K562 (cell line): ENCODE data around the gene TCEA3. TPM values are rescaled to one million over a fixed set of nuclear protein-coding genes. Genes with fewer than 3 reads are reported as not detected.

Experiments
- ATAC-seq: fragments of 200-7000 bp; cut with Tn5 transposase; 3 replicates; pipeline ENCODE4 v1.9.1; 2020; ENCODE audit warnings: moderate library complexity
- BruUV-seq: library from RNA; stranded (reverse); fragments of 400-500 nt; replicated peaks from 2 replicates; lab custom pipeline; 2021; lab: Mats Ljungman, UMichigan
- CTCF ChIA-PET: fragments of 300-600 bp; formaldehyde crosslinking; extraction: SDS; loops from one replicate; lab custom pipeline; 2021; ENCODE audit warnings: low intra/inter-chr PET ratio; lab: Yijun Ruan, JAX
- POLR2A ChIA-PET: fragments of 300-600, 350-650 bp; sonication (Branson Sonifier 250); formaldehyde crosslinking; extraction: SDS; loops from one replicate; lab custom pipeline; 2021; ENCODE audit warnings: antibody characterized with exemption, inconsistent platforms; lab: Yijun Ruan, JAX
- DNase-seq, 4 experiments: peaks; one replicate each; pipeline versions ENCODE4 v3.0.0 to v3.0.0-alpha.2; 2011 to 2018; ENCODE audit warnings: low spot score in 3 of 4, mixed read lengths in 3 of 4; ENCODE audit errors: extremely low read depth in 1 of 4
- FAIRE-seq: peaks from 2 replicates; lab custom pipeline; 2011; peaks lifted over from hg19 to GRCh38; lab: Jason Lieb, UNC
- H2AFZ ChIP-seq: 2 replicates; pipeline ENCODE4 v1.6.0; 2011; ENCODE audit warnings: low read depth, low read length, control low read depth, inconsistent platforms
- H3K27ac ChIP-seq: fragments of 200-600 bp; 3 replicates; pipeline ENCODE4 v1.8.0; 2011; ENCODE audit warnings: low read depth, mild to moderate bottlenecking, control low read depth, inconsistent platforms, low read length, moderate library complexity, mixed read lengths; ENCODE audit errors: extremely low read depth
- H3K27me3 ChIP-seq, 2 experiments: fragments of 300-600 bp in 1 of 2; 2 replicates in 1 of 2; 3 replicates in 1 of 2; pipeline versions ENCODE4 v1.6.0 to v1.8.0; 2011; ENCODE audit warnings: inconsistent platforms in 2 of 2, low read length in 2 of 2, mild to moderate bottlenecking in 1 of 2, mixed read lengths in 1 of 2, moderate library complexity in 1 of 2; ENCODE audit not compliant: control insufficient read depth in 2 of 2, insufficient read depth in 2 of 2
- H3K36me3 ChIP-seq: fragments of 300-600 bp; 3 replicates; pipeline ENCODE4 v1.8.0; 2011; ENCODE audit warnings: mild to moderate bottlenecking, low read length, inconsistent platforms; ENCODE audit not compliant: control insufficient read depth, insufficient read depth
- H3K4me1 ChIP-seq, 2 experiments: fragments of 200-600 bp in 1 of 2; replicated peaks in 1 of 2; 2 replicates in 1 of 2; 3 replicates in 1 of 2; pipeline versions ENCODE4 v1.5.1 to v1.8.0; 2011; ENCODE audit warnings: inconsistent platforms in 2 of 2, low read length in 2 of 2, mild to moderate bottlenecking in 1 of 2, mixed read lengths in 1 of 2, moderate library complexity in 1 of 2; ENCODE audit not compliant: control insufficient read depth in 2 of 2, insufficient read depth in 2 of 2
- H3K4me2 ChIP-seq: 2 replicates; pipeline ENCODE4 v1.6.1; 2011; ENCODE audit warnings: low read length, control low read depth, inconsistent platforms, mixed read lengths; ENCODE audit not compliant: insufficient read depth
- H3K4me3 ChIP-seq: fragments of 200-600 bp; sonication (generic), shearing (Covaris generic); 2 replicates; pipeline ENCODE4 v1.5.1; 2016; ENCODE audit warnings: control low read depth, inconsistent platforms
- H3K79me2 ChIP-seq: fragments of 200-600 bp; 3 replicates; pipeline ENCODE4 v1.8.0; 2011; ENCODE audit warnings: low read length, inconsistent platforms; ENCODE audit not compliant: control insufficient read depth, insufficient read depth
- H3K9ac ChIP-seq, 2 experiments: 2 replicates each; pipeline versions ENCODE4 v1.6.0 to v1.6.1; 2011; ENCODE audit warnings: low read depth in 2 of 2, low read length in 2 of 2, control low read depth in 1 of 2, inconsistent platforms in 1 of 2, mild to moderate bottlenecking in 1 of 2, mixed read lengths in 1 of 2; ENCODE audit not compliant: insufficient read depth in 1 of 2
- H3K9me1 ChIP-seq: one replicate; pipeline ENCODE4 v1.6.0; 2011; ENCODE audit warnings: inconsistent platforms, mild to moderate bottlenecking, low read length, moderate library complexity; ENCODE audit not compliant: control insufficient read depth, insufficient read depth
- H3K9me3 ChIP-seq: replicated peaks from 2 replicates; pipeline ENCODE4 v1.5.1; 2011; ENCODE audit warnings: low read depth, low read length, inconsistent platforms; ENCODE audit not compliant: control insufficient read depth, insufficient read depth
- H4K20me1 ChIP-seq: replicated peaks from 2 replicates; pipeline ENCODE4 v1.6.1; 2011; ENCODE audit warnings: low read length, inconsistent platforms, mixed read lengths; ENCODE audit not compliant: control insufficient read depth, insufficient read depth
- REST ChIP-seq, 2 experiments: fragments of 450-650 bp; formaldehyde crosslinking in 1 of 2; IDR thresholded peaks; 2 replicates each; pipeline versions ENCODE4 v1.4.0 to v1.6.1; 2014 to 2020; ENCODE audit warnings: mild to moderate bottlenecking in 2 of 2, borderline replicate concordance in 1 of 2, low read depth in 1 of 2
- TFAP4 ChIP-seq: sonication (generic); formaldehyde crosslinking; IDR thresholded peaks from 2 replicates; pipeline ENCODE4 v1.8.0; 2022; ENCODE audit warnings: missing genetic modification reagents, mild to moderate bottlenecking, moderate library complexity, borderline replicate concordance
- YY1 ChIP-seq, 3 experiments: IDR thresholded peaks; 2 replicates each; pipeline ENCODE4 v1.6.1; 2011; ENCODE audit warnings: low read length in 2 of 3, mild to moderate bottlenecking in 2 of 3, moderate library complexity in 2 of 3, borderline replicate concordance in 1 of 3, control low read depth in 1 of 3, low read depth in 1 of 3; ENCODE audit not compliant: insufficient read depth in 3 of 3, insufficient replicate concordance in 2 of 3, control insufficient read depth in 1 of 3, insufficient read length in 1 of 3; ENCODE audit errors: extremely low read depth in 1 of 3
- ZMIZ1 ChIP-seq, 2 experiments: fragments of 150-350 bp in 1 of 2; IDR thresholded peaks; 2 replicates each; pipeline ENCODE4 v1.6.1; 2012 to 2016; ENCODE audit warnings: low read depth in 2 of 2, low read length in 2 of 2, mild to moderate bottlenecking in 1 of 2, moderate library complexity in 1 of 2
- ZNF263 ChIP-seq: sonication (generic); formaldehyde crosslinking; IDR thresholded peaks from 2 replicates; pipeline ENCODE4 v1.8.0; 2022; ENCODE audit warnings: mild to moderate bottlenecking, missing genetic modification reagents, borderline replicate concordance
- WGBS: fragments of 100-300 bp; shearing (Covaris generic); methylation state at CpG from one replicate; pipeline ENCODE4 v1.1.6; 2016; ENCODE audit warnings: low coverage, mixed read lengths; ENCODE audit not compliant: insufficient coverage; ENCODE audit errors: missing lambda C conversion rate; 5-methylcytosine and 5-hydroxymethylcytosine counted together
- in situ Hi-C: fragments of 300-500 bp; cut with MboI; formaldehyde crosslinking; loops from 4 replicates; pipeline ENCODE4 v1.15.0; 2018; ENCODE audit warnings: inconsistent platforms, mixed read lengths
- intact Hi-C: fragments of 100-400 bp; cut with micrococcal nuclease; formaldehyde crosslinking; loops from 2 replicates; pipeline ENCODE4 v1.14.2; 2022
- polyA plus RNA-seq, 8 experiments: library from polyadenylated mRNA; depleted of rRNA in 4 of 8; stranded (reverse) in 5 of 8; unstranded in 3 of 8; fragments of >200 nt; fragmentation: Nextera tagmentation in 2 of 8; fragmentation: Illumina TruSeq in 1 of 8; extraction: Ambion mirVana in 2 of 8; extraction: Trizol in 1 of 8; gene quantifications; 2 replicates each; pipeline versions ENCODE4 v1.2.1 to v1.2.3, GENCODE V29; 2011 to 2014; ENCODE audit warnings: inconsistent platforms in 1 of 8, missing spikeins in 1 of 8
- total RNA-seq, 7 experiments: library from RNA; depleted of rRNA in 6 of 7; stranded (reverse); fragments of >200 nt in 6 of 7; fragmentation: Illumina TruSeq in 2 of 7; extraction: Trizol in 2 of 7; gene quantifications; 2 replicates each; pipeline versions ENCODE4 v1.2.1 to v1.2.3, GENCODE V29; 2011 to 2021; ENCODE audit warnings: low replicate concordance in 1 of 7

TCEA3 gene
- total and polyA plus RNA-seq, 9 of the 15 experiments (the other 6 are each of a cell fraction or from before 2014, with no cell fraction given) = 0.03 to 0.55 (median 0.36) TPM

GRCh38 chr1:23405946-23406345 is 18.6 kb downstream of the TCEA3 start:
- intact Hi-C loops (loop anchor here (10.0 kb wide), 2 partner anchors 121 to 321 kb away; no protein-coding TSS in a partner anchor), in situ Hi-C loops (no loop called here)
- no peaks in the 10 kb centered on the region for H3K79me2 ChIP-seq
- H3K4me2 ChIP-seq = no peak overlapping the region
- FAIRE-seq = no peak
- no peaks in the 10 kb centered on the region for H3K9me3 ChIP-seq
- H2AFZ ChIP-seq = 0 out of 2 replicates have a peak overlapping the region, but pooled peaks have one; percentile 21
- no peak overlapping the region for H3K9ac ChIP-seq
- peaks cover 5 to 18% of the 10 kb centered on the region in 2 experiments for H3K4me1 ChIP-seq
- ATAC-seq = no peak
- no peaks in the 10 kb centered on the region for H3K27me3 ChIP-seq
- ChIA-PET POLR2A (no interaction called here), CTCF (no interaction called here)
- H3K9me1 ChIP-seq = no peaks in the 10 kb centered on the region
- 44% methylated on average over 3 of the region's 3 CpGs for WGBS
- H3K36me3 ChIP-seq = no peaks in the 10 kb centered on the region
- DNase-seq = no peak
- no peak overlapping the region for H3K27ac ChIP-seq
- no peak overlapping the region for H3K4me3 ChIP-seq
- no peaks in the 10 kb centered on the region for H4K20me1 ChIP-seq
- BruUV-seq = no TSS peak
- TF ChIP-seq TFAP4 (CRISPR knock-in tag) (peak; percentile 38; the same call in 1 of the 2 replicates), REST (IDR thresholded peaks at IDR 0.05; ENCODE audit: borderline replicate concordance) (0 out of 2 replicates have a peak, but pooled peaks have one; percentile 4), REST (CRISPR knock-in tag; IDR thresholded peaks at IDR 0.05; ENCODE audit: low read depth) (no peak), YY1 (IDR thresholded peaks at IDR 0.05; ENCODE audit: borderline replicate concordance in 1 of 3, control insufficient read depth in 1 of 3, extremely low read depth in 1 of 3, insufficient read depth in 3 of 3, insufficient read length in 1 of 3, insufficient replicate concordance in 2 of 3, low read depth in 1 of 3, low read length in 2 of 3) (peak in 1 of 3 experiments; percentile 79), ZNF263 (no peak), ZMIZ1 (IDR thresholded peaks at IDR 0.05; ENCODE audit: low read depth in 2 of 2, low read length in 2 of 2) (peak in 1 of 2 experiments; percentile 27; a peak in 1 of 4 replicates)
